HepG2 (cell line): ENCODE data around the gene PTPN3. TPM values are rescaled to one million over a fixed set of nuclear protein-coding genes. Genes with fewer than 3 reads are reported as not detected.

Experiments used
- ATAC-seq: fragments of 200-7000 bp; cut with Tn5 transposase; 3 replicates; pipeline ENCODE4 v1.9.1; 2020; ENCODE audit warnings: mild to moderate bottlenecking, moderate library complexity
- BruUV-seq: library from RNA; stranded (reverse); fragments of 400-500 nt; replicated peaks from 2 replicates; lab custom pipeline; 2021; lab: Mats Ljungman, UMichigan
- CTCF ChIA-PET: fragments of 300-600 bp; formaldehyde crosslinking; extraction: SDS; loops from one replicate; lab custom pipeline; 2021; ENCODE audit warnings: low total read pairs, inconsistent platforms, low intra/inter-chr PET ratio; lab: Yijun Ruan, JAX
- POLR2A ChIA-PET: fragments of 350-600 bp; sonication (Branson Sonifier 250); formaldehyde crosslinking; loops from one replicate; lab custom pipeline; 2020; ENCODE audit warnings: antibody characterized with exemption, inconsistent platforms; lab: Yijun Ruan, JAX
- DNase-seq: peaks from one replicate; pipeline ENCODE4 v3.0.0-alpha.2; 2015; ENCODE audit warnings: low spot score
- FAIRE-seq: peaks from 3 replicates; lab custom pipeline; 2011; peaks lifted over from hg19 to GRCh38; lab: Jason Lieb, UNC
- H2AFZ ChIP-seq: one replicate; pipeline ENCODE4 v1.6.1; 2011; ENCODE audit warnings: low read length, inconsistent platforms
- H3K27ac ChIP-seq: fragments of 300-600 bp; 3 replicates; pipeline ENCODE4 v1.8.0; 2011; ENCODE audit warnings: mixed run types, mild to moderate bottlenecking, mixed read lengths, low read length, inconsistent platforms; ENCODE audit not compliant: insufficient read depth; ENCODE audit errors: extremely low read length
- H3K27me3 ChIP-seq, 2 experiments: fragments of 200-600 bp in 1 of 2; 2 replicates in 1 of 2; 3 replicates in 1 of 2; pipeline versions ENCODE4 v1.6.0 to v1.8.0; 2011; ENCODE audit warnings: low read length in 2 of 2, mild to moderate bottlenecking in 2 of 2, moderate library complexity in 2 of 2, inconsistent platforms in 1 of 2; ENCODE audit not compliant: insufficient read depth in 2 of 2, control insufficient read depth in 1 of 2
- H3K36me3 ChIP-seq, 2 experiments: fragments of 200-600 bp in 1 of 2; replicated peaks in 1 of 2; 2 replicates in 1 of 2; 3 replicates in 1 of 2; pipeline versions ENCODE4 v1.5.1 to v1.8.0; 2011; ENCODE audit warnings: low read length in 2 of 2, inconsistent platforms in 1 of 2; ENCODE audit not compliant: insufficient read depth in 2 of 2, control insufficient read depth in 1 of 2
- H3K4me1 ChIP-seq: 2 replicates; pipeline ENCODE4 v1.5.1; 2012; ENCODE audit warnings: low read length, inconsistent platforms; ENCODE audit not compliant: insufficient read depth
- H3K4me2 ChIP-seq: 2 replicates; pipeline ENCODE4 v1.6.0; 2011; ENCODE audit warnings: low read depth, low read length, inconsistent platforms
- H3K4me3 ChIP-seq, 3 experiments: fragments of 200-600 bp in 1 of 3; sonication (generic), shearing (Covaris generic) in 1 of 3; replicated peaks in 1 of 3; 2 replicates each; pipeline ENCODE4 v1.5.1; 2011 to 2016; ENCODE audit warnings: low read length in 3 of 3, inconsistent platforms in 2 of 3, low read depth in 2 of 3, mild to moderate bottlenecking in 2 of 3, control low read depth in 1 of 3, mixed read lengths in 1 of 3; ENCODE audit not compliant: insufficient read depth in 1 of 3
- H3K79me2 ChIP-seq: one replicate; pipeline ENCODE4 v1.6.1; 2011; ENCODE audit warnings: low read length, inconsistent platforms; ENCODE audit not compliant: insufficient read depth
- H3K9ac ChIP-seq: 2 replicates; pipeline ENCODE4 v1.6.0; 2011; ENCODE audit warnings: mild to moderate bottlenecking, low read depth, low read length, inconsistent platforms; ENCODE audit not compliant: insufficient read depth
- H3K9me3 ChIP-seq: 2 replicates; pipeline ENCODE4 v1.5.1; 2012; ENCODE audit warnings: mild to moderate bottlenecking, low read length
- H4K20me1 ChIP-seq: 2 replicates; pipeline ENCODE4 v1.6.0; 2011; ENCODE audit warnings: inconsistent platforms, mild to moderate bottlenecking, low read length, moderate library complexity; ENCODE audit not compliant: insufficient read depth
- IKZF1 ChIP-seq: fragments of 450-650 bp; IDR thresholded peaks from 2 replicates; pipeline ENCODE4 v1.7.1; 2016
- SOX6 ChIP-seq, 2 experiments: fragments of 450-650 bp in 1 of 2; sonication (generic) in 1 of 2; formaldehyde crosslinking in 1 of 2; IDR thresholded peaks; 2 replicates each; pipeline versions ENCODE4 v1.4.0 to v1.6.1; 2017 to 2020; ENCODE audit warnings: antibody characterized with exemption in 1 of 2, mild to moderate bottlenecking in 1 of 2, missing genetic modification reagents in 1 of 2
- ZBTB44 ChIP-seq: sonication (generic); formaldehyde crosslinking; IDR thresholded peaks from 2 replicates; pipeline ENCODE4 v1.4.0; 2020; ENCODE audit warnings: missing genetic modification reagents
- ZNF138 ChIP-seq: sonication (generic); formaldehyde crosslinking; IDR thresholded peaks from 2 replicates; pipeline ENCODE4 v1.5.0; 2020; ENCODE audit warnings: mild to moderate bottlenecking, low read depth, missing genetic modification reagents
- ZNF562 ChIP-seq: sonication (generic); formaldehyde crosslinking; IDR thresholded peaks from 2 replicates; pipeline ENCODE4 v1.8.0; 2022; ENCODE audit warnings: missing genetic modification reagents, borderline replicate concordance
- WGBS: methylation state at CpG from one replicate; pipeline ENCODE4 v1.1.6; 2017; ENCODE audit warnings: low lambda C conversion rate; 5-methylcytosine and 5-hydroxymethylcytosine counted together
- in situ Hi-C: cut with HindIII; loops from 2 replicates; pipeline ENCODE4 v1.10.0; 2017; ENCODE audit warnings: low pct_unique_long_range_greater_than_20kb; ENCODE audit not compliant: extremely low pct_ligation_motif_present
- intact Hi-C: fragments of 100-400 bp; cut with micrococcal nuclease; formaldehyde crosslinking; loops from one replicate; pipeline ENCODE4 v1.10.0; 2022; ENCODE audit not compliant: unreplicated experiment
- polyA plus RNA-seq, 8 experiments: library from polyadenylated mRNA; depleted of rRNA in 3 of 8; stranded (reverse) in 7 of 8; unstranded in 1 of 8; fragments of >200 nt; fragmentation: Illumina TruSeq in 4 of 8; extraction: Trizol in 4 of 8; gene quantifications; 2 replicates each; pipeline versions ENCODE4 v1.2.1 to v1.2.3, GENCODE V29; 2011 to 2016; ENCODE audit warnings: low read depth in 4 of 8, missing spikeins in 1 of 8, mixed read lengths in 1 of 8; ENCODE audit not compliant: insufficient read depth in 1 of 8
- total RNA-seq, 5 experiments: library from RNA; depleted of rRNA; stranded (reverse); fragments of >200 nt; fragmentation: Illumina TruSeq; extraction: Trizol; gene quantifications; 2 replicates each; pipeline ENCODE4 v1.2.3, GENCODE V29; 2016; ENCODE audit warnings: low read depth in 1 of 5
- TF ChIP-seq, protein P1 (sequence below): sonication (generic); formaldehyde crosslinking; IDR thresholded peaks from 2 replicates; pipeline ENCODE4 v1.8.0; 2022; ENCODE audit warnings: missing genetic modification reagents, mild to moderate bottlenecking, borderline replicate concordance

The PTPN3 gene
- total and polyA plus RNA-seq, 2 of the 13 experiments (the other 11 are each of a cell fraction or from before 2014, with no cell fraction given) = 5.6 to 20.5 TPM

DNA sequence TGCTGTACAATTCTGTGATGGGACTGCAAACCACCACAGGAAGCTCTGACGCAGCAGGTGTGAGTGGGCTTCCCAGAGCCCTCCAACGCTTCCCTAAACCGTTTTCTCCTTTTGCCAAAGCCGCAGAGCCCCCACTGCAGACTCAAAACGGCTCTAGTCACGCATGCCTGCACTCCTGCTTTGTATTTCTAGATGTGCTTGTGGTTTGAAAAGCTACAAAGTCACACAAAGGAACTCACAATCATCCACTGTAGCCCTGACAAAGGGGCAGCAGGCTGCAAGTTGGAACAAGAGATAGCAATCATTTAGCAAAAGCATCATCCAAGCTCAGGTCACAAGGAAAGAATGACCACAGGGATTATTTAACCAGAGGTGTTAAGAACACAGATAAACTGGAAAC, 79.3 kb downstream of the PTPN3 start:
- H3K4me1 ChIP-seq = no peaks in the 10 kb centered on the region
- H2AFZ ChIP-seq = no peak overlapping the region
- no peaks in the 10 kb centered on the region for H4K20me1 ChIP-seq
- intact Hi-C loops = no loop called here
- H3K4me2 ChIP-seq = no peak overlapping the region
- BruUV-seq = no TSS peak
- ChIA-PET CTCF (no interaction called here), POLR2A (no interaction called here)
- ATAC-seq (no peak), FAIRE-seq (no peak), DNase-seq (no peak)
- H3K27ac ChIP-seq = no peak overlapping the region
- TF ChIP-seq, protein P1, sequence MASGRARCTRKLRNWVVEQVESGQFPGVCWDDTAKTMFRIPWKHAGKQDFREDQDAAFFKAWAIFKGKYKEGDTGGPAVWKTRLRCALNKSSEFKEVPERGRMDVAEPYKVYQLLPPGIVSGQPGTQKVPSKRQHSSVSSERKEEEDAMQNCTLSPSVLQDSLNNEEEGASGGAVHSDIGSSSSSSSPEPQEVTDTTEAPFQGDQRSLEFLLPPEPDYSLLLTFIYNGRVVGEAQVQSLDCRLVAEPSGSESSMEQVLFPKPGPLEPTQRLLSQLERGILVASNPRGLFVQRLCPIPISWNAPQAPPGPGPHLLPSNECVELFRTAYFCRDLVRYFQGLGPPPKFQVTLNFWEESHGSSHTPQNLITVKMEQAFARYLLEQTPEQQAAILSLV = no peak
- peaks cover 11 to 20% of the 10 kb centered on the region in 2 experiments; a peak in 4 of 5 replicates for H3K36me3 ChIP-seq
- WGBS = 96% methylated on average over 6 of the region's 6 CpGs
- H3K9ac ChIP-seq = no peak overlapping the region
- H3K27me3 ChIP-seq = no peaks in the 10 kb centered on the region
- in situ Hi-C loops = no loop called here
- H3K9me3 ChIP-seq = no peaks in the 10 kb centered on the region
- H3K4me3 ChIP-seq = no peak overlapping the region
- H3K79me2 ChIP-seq = no peaks in the 10 kb centered on the region

GRCh38 chr9:109417585-109418544, 80.2 kb downstream of the PTPN3 start:
- WGBS = 95% methylated on average over 4 of the region's 6 CpGs
- FAIRE-seq = no peak
- intact Hi-C loops = no loop called here
- ChIA-PET CTCF (no interaction called here), POLR2A (no interaction called here)
- ATAC-seq = no peak
- no peak overlapping the region for H3K4me2 ChIP-seq
- no TSS peak for BruUV-seq
- no peaks in the 10 kb centered on the region for H3K79me2 ChIP-seq
- peaks cover 11 to 20% of the 10 kb centered on the region in 2 experiments; a peak in 4 of 5 replicates for H3K36me3 ChIP-seq
- H3K27ac ChIP-seq = no peak overlapping the region
- H4K20me1 ChIP-seq = no peaks in the 10 kb centered on the region
- H3K27me3 ChIP-seq = no peaks in the 10 kb centered on the region
- no peak overlapping the region for H2AFZ ChIP-seq
- H3K4me1 ChIP-seq = no peaks in the 10 kb centered on the region
- H3K4me3 ChIP-seq = no peak overlapping the region
- H3K9ac ChIP-seq = no peak overlapping the region
- DNase-seq = no peak
- H3K9me3 ChIP-seq = no peaks in the 10 kb centered on the region
- in situ Hi-C loops = no loop called here
- no peak for TF ChIP-seq SOX6 (IDR thresholded peaks at IDR 0.05)
- no peak for TF ChIP-seq SOX6 (CRISPR knock-in tag; IDR thresholded peaks at IDR 0.05)
- no peak for TF ChIP-seq ZBTB44 (CRISPR knock-in tag)
- TF ChIP-seq ZNF562 = no peak
- TF ChIP-seq IKZF1 = no peak
- no peak for TF ChIP-seq ZNF138 (CRISPR knock-in tag)
